HG03108 (cell line): ENCODE results near the gene ZNF474.

ENCODE experiments used
- ATAC-seq: cut with Tn5 transposase; IDR thresholded peaks from one replicate; pipeline ENCODE4 v1.9.1; 2021; ENCODE audit warnings: moderate library complexity; ENCODE audit not compliant: unreplicated experiment

ZNF474 gene

DNA sequence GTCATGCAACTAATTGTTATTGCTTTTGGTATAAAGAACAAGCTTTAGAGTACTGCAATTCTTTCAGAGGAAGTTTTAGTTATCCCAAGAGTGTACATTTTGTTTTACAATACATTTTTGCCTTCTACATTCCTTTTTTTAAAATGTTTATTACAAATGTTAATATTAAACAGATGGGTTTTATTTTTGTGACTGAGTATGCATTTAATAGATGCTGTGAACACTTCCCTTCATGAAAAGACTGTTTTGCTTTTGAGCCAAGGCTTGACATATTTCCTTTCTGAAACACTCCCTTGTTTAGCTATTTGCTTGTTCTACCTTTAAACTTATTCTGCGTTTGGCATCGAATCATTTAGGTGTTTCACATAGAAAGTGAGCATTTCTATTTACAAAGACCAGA, 14.8 kb upstream of the ZNF474 start:
- no peak for ATAC-seq

GRCh38 chr5:122118356-122118948, 10.9 kb upstream of the ZNF474 start:
- no peak for ATAC-seq

- no peak for ATAC-seq
These were observed 10.1 kb upstream of the ZNF474 start for GRCh38 chr5:122119205-122119604.

DNA sequence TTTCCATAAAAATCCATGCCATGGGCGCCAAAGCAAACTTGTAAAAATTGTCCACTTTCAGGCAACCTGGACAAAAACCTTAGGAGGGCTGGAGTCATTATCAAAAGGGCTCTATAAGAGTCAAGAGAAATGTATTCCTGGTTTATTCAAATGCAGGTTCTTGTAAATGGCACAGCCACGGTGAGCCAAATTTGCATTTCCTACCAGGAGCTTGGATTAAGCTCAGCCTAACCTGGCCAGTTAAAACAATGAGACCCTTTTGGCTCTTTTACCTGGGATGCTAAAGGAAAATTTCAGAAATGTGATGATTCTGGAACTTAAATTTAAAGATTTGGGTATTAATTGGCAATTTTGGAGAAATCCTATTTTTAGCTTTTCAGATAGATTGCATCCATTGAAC, 8.9 kb upstream of the ZNF474 start:
- ATAC-seq: no peak

DNA sequence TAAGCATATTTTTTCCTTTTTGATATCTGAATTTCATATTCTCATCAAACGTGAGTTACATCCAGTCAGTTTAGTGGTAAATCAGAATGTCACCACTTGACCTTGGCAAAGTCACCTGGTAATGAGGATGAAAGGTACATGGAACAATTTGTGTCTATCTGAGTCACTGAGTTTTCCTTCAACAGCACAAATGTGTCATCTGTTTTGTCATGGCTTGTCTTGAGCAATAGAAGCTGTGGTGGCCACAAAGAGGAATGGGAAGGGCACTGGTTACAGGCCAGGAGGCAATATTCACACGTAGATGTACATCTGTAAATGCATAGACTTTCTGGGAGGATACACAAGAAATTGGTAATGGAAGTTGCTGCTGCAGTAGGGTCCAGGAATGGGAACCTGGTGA, 8.4 kb upstream of the ZNF474 start:
- no peak for ATAC-seq

DNA sequence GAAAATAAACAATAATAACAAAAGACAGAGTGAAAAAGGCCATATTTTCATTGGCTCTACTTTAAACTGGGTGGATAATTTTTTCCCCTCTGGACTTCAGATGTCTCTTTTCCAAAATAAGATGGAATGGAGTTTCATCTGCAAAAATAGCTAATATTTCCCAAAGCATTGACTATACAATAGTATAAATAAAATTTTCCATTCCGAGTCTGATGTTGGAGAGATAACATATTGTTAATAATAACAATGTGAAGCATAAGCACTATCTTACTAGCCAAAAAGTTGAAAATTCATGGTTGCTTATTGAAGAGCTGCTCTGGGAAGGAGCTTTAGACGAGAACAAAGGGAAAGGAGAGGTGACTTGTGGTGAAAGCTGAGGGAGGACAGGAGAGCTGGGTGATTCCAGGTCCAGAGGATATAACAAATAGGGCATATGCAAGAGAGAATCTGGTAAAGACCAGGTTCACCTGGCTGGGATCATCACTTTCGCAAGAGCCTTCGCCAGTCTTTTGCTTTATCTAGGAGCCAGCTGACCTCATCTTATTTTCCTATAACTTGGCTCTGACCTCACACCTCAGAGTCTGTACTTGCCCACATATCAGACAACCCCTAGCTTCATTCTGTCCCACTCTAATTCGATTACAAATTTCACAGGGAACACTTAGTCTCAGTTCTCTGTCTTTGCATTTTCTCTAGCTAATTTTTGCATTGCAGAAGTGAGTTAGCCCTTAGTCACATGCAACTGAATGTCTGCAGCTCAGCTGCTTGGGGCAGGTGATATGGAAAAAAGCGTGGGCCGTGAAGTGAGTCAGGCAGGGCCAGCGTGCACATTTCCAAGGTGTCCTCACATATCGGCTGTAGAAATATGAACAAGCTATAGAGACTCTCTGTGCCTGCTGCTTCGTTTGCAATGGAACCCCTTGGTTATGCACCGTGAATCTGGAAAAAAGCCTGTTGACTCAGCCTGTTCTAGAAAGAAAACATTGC, 7.6 kb upstream of the ZNF474 start:
- no peak for ATAC-seq

DNA sequence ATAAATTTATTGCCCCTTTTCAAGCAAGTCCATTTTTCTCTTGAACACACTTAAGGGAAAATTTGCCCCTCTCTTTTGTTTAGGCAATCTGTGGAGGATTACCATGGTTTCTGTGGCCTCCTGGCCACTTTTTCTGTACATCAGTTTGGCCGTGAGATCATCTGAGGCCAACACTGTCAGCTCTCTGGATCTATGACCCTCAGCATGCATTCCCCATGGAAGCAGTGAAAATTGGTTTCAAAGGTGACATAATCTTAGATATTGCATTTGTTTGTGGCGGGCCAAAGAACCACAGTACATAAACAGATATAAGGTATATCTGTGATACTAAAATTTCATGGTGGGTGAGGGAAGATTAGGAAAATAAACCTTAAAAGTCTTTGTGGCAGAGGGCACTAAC, 4.6 kb upstream of the ZNF474 start:
- no peak for ATAC-seq

DNA sequence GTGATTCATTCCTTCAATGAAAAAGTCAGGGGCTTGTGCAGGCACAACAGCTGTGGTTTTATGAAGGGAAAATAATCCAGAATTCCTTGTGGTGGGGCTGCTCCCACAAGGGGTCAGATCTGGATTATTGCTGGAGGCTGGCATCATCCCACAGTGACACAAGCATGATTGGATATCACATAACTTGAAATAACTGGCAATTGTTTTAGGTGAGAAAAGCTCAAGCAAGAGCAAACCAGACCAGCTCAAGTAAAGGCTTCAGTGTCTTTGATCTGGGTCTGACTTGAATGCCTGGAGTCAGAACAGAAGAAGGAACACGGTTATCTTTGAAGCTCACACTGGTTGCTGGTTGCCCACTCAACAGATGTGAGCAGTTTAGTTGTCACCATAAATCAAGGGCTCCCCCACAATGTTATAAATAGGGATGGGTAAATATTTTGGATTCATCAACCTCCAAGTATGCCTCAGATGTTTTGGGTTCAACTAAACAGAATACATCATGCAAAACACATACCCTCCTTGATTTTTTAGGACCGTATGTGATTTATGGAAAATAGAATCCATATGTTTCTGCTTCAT, 3.1 kb upstream of the ZNF474 start:
- ATAC-seq: no peak

GRCh38 chr5:122126756-122127321, 2.5 kb upstream of the ZNF474 start:
- no peak for ATAC-seq

DNA sequence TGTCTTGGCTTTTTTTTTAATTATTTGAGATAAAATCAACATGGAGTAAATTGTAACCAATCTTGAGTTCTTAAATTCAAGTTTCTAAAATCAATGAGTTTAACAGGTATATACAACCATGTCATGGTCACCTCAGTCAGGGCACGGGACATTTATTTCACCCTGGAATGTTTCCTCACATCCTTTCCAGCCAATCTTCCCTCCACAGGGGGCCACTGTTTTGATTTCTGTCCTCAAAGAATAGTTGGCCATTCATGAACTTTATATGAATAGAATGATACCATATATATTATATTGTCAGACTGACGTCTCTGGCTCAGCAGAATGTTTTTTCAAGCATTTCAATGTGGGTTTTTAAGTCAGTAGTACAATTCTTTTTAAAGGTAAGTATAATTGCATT, 806 bp downstream of the ZNF474 start:
- ATAC-seq: no peak

DNA sequence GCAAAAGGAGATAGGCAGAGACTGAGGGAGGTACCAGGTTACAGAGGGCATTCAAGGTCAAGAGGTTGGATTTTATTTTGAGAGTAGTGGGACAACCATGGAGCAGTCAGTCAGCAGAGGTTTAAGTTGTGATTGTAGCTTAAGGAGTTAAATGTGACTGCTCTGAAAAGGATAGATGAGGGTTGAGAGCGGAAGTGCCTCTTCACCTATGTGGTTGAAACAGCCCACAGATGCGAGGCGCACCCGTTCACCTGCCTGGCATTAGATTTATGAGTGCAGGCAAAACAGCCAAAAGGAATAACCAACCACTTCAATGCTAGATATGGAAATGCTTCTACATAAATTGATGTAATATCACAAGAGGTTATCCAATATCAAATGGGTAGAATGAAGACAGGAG, 8.4 kb downstream of the ZNF474 start:
- ATAC-seq: no peak

DNA sequence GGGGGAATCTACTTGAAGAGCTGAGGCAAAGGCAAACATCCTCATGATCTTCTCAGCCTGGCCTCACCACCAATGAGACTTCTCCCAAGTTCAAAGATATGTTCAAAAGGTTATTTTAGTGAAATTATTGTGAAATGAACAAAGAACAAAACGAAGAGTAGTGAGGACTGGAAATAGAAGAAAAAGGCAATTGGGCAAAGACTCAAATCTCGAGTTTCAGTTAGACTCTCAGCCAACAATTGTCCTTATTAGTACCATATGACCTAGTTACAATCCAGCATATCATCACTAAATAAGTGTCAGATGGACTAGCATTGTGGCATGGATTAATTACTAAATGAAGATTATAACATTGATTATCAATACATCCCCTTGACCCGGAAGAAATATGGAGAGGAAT, 9.0 kb downstream of the ZNF474 start:
- no peak for ATAC-seq

- ATAC-seq: no peak
These were observed 11.6 kb downstream of the ZNF474 start for GRCh38 chr5:122140900-122141299.

GRCh38 chr5:122141751-122142150, 12.4 kb downstream of the ZNF474 start:
- ATAC-seq: no peak

DNA sequence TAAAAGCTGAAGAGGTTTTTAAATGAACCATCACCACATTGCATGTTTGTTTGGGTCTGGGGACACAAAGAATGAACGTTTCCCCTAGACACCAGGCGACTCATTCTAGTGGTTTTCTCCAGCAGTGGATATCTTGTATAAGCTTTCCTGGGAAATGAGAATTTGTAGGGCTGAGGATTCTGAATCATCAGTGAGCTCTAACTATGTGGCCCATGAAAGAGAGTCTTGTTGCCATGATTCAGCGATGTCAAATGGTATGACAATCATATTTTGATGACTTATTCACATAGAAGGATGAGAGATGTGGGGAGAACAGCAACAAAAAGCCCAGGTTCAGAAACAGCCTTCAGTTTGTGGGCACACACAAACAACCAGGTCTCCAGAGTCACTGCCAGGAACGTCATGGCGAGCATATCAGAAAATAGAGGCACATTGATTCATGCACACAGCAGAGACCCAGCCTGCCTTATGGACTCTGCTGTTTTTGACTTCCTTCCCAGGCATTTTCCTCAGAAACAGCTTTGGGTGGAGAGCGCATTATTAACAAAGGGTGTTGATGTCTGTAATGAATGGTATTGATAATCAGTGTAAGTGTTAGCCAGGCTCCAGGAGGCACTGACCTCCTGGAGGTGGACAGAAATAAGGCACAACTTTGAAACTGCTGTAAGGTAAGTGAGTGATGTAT, 13.3 kb downstream of the ZNF474 start:
- ATAC-seq: no peak

GRCh38 chr5:122144236-122144635, 14.9 kb downstream of the ZNF474 start:
- ATAC-seq: no peak

- no peak for ATAC-seq
These were observed 16.6 kb downstream of the ZNF474 start for GRCh38 chr5:122145906-122146305.

DNA sequence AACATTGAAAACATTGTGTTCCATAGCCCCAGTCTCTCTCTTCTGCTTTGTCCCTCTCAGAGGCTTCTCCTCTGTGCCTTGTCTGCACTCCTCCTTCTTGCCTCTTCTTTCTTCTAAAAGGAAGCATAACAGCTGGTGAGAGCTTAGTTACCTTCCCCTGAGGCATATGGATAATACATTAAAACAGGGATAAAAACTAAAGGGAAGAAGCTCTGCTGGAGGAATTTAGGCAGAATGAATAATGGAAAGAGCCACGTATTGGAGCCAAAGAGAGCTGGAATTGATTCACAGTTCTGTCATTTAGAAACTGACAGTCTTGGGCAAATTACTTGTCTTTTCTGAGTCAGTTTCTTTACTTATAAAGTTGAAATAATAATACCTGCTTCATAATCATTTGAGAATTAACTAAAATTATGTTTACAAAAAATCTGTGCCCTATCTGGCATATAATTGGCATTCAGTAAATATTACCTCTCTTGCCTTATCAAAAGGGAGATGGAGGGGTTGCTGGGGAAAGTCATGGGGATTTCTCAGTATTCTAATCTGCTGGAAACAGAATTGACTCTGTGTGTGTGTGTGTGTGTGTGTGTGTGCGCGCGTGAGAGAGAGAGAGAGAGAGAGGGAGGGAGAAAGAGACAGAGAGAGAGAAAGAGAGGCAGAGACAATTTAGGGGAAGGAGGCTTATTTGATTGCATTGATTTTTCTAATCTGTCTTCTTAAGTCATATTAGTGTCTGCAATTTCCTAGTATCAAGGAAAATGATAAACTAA, 20.2 kb downstream of the ZNF474 start:
- ATAC-seq: no peak

GRCh38 chr5:122150215-122150614, 20.9 kb downstream of the ZNF474 start:
- ATAC-seq: no peak

- no peak for ATAC-seq
These were observed 22.3 kb downstream of the ZNF474 start for GRCh38 chr5:122151640-122152039.
